C4-2B (cell line): ENCODE results near the gene UNC79.

Source experiments
- ZFX ChIP-seq: fragments of 450-650 bp; IDR thresholded peaks from 2 replicates; pipeline ENCODE4 v1.6.1; 2017
- TF ChIP-seq, protein P1 (sequence below): fragments of 450-650 bp; conservative IDR thresholded peaks from 2 replicates; pipeline ENCODE4 v1.5.1; 2017; ENCODE audit warnings: mild to moderate bottlenecking

DNA sequence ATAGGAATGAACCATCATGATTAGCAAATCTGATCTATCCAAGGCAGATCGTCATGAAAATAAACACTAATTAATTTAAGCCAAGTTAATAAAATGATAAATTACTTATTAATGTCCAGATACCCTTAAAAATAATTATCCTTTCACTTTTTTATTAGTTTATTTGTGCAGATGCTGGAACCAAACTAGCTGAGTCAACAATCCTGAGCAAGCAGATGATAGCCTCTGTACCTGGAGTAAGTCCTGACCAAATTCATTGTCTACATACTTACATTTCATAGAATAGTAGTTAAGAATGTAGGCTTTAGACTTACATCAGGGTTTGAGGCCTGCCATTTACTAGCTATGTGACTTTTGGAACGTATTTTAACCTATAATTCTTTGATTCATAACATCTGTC is 251.7 kb downstream of the UNC79 start:
- TF ChIP-seq, protein P1, sequence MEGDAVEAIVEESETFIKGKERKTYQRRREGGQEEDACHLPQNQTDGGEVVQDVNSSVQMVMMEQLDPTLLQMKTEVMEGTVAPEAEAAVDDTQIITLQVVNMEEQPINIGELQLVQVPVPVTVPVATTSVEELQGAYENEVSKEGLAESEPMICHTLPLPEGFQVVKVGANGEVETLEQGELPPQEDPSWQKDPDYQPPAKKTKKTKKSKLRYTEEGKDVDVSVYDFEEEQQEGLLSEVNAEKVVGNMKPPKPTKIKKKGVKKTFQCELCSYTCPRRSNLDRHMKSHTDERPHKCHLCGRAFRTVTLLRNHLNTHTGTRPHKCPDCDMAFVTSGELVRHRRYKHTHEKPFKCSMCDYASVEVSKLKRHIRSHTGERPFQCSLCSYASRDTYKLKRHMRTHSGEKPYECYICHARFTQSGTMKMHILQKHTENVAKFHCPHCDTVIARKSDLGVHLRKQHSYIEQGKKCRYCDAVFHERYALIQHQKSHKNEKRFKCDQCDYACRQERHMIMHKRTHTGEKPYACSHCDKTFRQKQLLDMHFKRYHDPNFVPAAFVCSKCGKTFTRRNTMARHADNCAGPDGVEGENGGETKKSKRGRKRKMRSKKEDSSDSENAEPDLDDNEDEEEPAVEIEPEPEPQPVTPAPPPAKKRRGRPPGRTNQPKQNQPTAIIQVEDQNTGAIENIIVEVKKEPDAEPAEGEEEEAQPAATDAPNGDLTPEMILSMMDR = no peak
- TF ChIP-seq ZFX = no peak
